ENCODE data around the gene SPEF1.
A peak's percentile ranks its signal among the peaks of the same experiment; 100 is the strongest.

SPEF1 gene

GRCh38 chr20:3755814-3756480 lies 25.3 kb downstream of the SPEF1 start:
- Histone ChIP-seq H3K9me3 (ENCODE audit: insufficient read depth, low read length) (no peaks in the 10 kb centered on the region), H3K36me3 (ENCODE audit: insufficient read depth, insufficient read length, low read length) (peaks cover 54% of the 10 kb centered on the region), H3K9ac (ENCODE audit: insufficient read length, low read depth) (no peak overlapping the region), H3K4me3 (ENCODE audit: insufficient read length, low read depth) (no peak overlapping the region), H3K27me3 (ENCODE audit: insufficient read depth, insufficient read length) (peaks cover 2% of the 10 kb centered on the region), H3K4me1 (ENCODE audit: insufficient read depth, insufficient read length) (peaks cover 18% of the 10 kb centered on the region)
- TF ChIP-seq ZNF274 (IDR thresholded peaks at IDR 0.05; ENCODE audit: low read depth, low read length) = no peak
- no peak for TF ChIP-seq SUZ12 (IDR thresholded peaks at IDR 0.05; ENCODE audit: extremely low read depth, insufficient read depth, insufficient read length)
- TF ChIP-seq YY1 (IDR thresholded peaks at IDR 0.05; ENCODE audit: insufficient read depth, insufficient read length) = no peak
- no peak for DNase-seq (ENCODE audit: low read depth, low spot score)

- Histone ChIP-seq H3K27me3 (ENCODE audit: insufficient read depth, insufficient read length) (peaks cover 7% of the 10 kb centered on the region), H3K36me3 (ENCODE audit: insufficient read depth, insufficient read length, low read length) (peaks cover 60% of the 10 kb centered on the region), H3K4me1 (ENCODE audit: insufficient read depth, insufficient read length) (peaks cover 15% of the 10 kb centered on the region), H3K9ac (ENCODE audit: insufficient read length, low read depth) (no peak overlapping the region), H3K4me3 (ENCODE audit: insufficient read length, low read depth) (no peak overlapping the region), H3K9me3 (ENCODE audit: insufficient read depth, low read length) (no peaks in the 10 kb centered on the region)
- TF ChIP-seq SUZ12 (IDR thresholded peaks at IDR 0.05; ENCODE audit: extremely low read depth, insufficient read depth, insufficient read length) (no peak), ZNF274 (IDR thresholded peaks at IDR 0.05; ENCODE audit: low read depth, low read length) (no peak), YY1 (IDR thresholded peaks at IDR 0.05; ENCODE audit: insufficient read depth, insufficient read length) (no peak)
- DNase-seq (ENCODE audit: low read depth, low spot score) = no peak
Measured at GRCh38 chr20:3755269-3755668, 26.0 kb downstream of the SPEF1 start.

GRCh38 chr20:3754276-3754630 lies 27.0 kb downstream of the SPEF1 start:
- H3K27me3 ChIP-seq (ENCODE audit: insufficient read depth, insufficient read length) = peaks cover 7% of the 10 kb centered on the region
- TF ChIP-seq ZNF274 (IDR thresholded peaks at IDR 0.05; ENCODE audit: low read depth, low read length) = no peak
- no peak for TF ChIP-seq SUZ12 (IDR thresholded peaks at IDR 0.05; ENCODE audit: extremely low read depth, insufficient read depth, insufficient read length)
- TF ChIP-seq YY1 (IDR thresholded peaks at IDR 0.05; ENCODE audit: insufficient read depth, insufficient read length) = no peak
- H3K36me3 ChIP-seq (ENCODE audit: insufficient read depth, insufficient read length, low read length) = peaks cover 56% of the 10 kb centered on the region
- no peak overlapping the region for H3K4me3 ChIP-seq (ENCODE audit: insufficient read length, low read depth)
- no peak overlapping the region for H3K9ac ChIP-seq (ENCODE audit: insufficient read length, low read depth)
- no peak for DNase-seq (ENCODE audit: low read depth, low spot score)
- H3K9me3 ChIP-seq (ENCODE audit: insufficient read depth, low read length) = no peaks in the 10 kb centered on the region
- peaks cover 6% of the 10 kb centered on the region for H3K4me1 ChIP-seq (ENCODE audit: insufficient read depth, insufficient read length)

- Histone ChIP-seq H3K9me3 (ENCODE audit: insufficient read depth, low read length) (no peaks in the 10 kb centered on the region), H3K27me3 (ENCODE audit: insufficient read depth, insufficient read length) (peaks cover 7% of the 10 kb centered on the region), H3K9ac (ENCODE audit: insufficient read length, low read depth) (no peak overlapping the region), H3K4me1 (ENCODE audit: insufficient read depth, insufficient read length) (peaks cover 4% of the 10 kb centered on the region), H3K4me3 (ENCODE audit: insufficient read length, low read depth) (no peak overlapping the region), H3K36me3 (ENCODE audit: insufficient read depth, insufficient read length, low read length) (peaks cover 53% of the 10 kb centered on the region)
- DNase-seq (ENCODE audit: low read depth, low spot score) = no peak
- no peak for TF ChIP-seq ZNF274 (IDR thresholded peaks at IDR 0.05; ENCODE audit: low read depth, low read length)
- TF ChIP-seq YY1 (IDR thresholded peaks at IDR 0.05; ENCODE audit: insufficient read depth, insufficient read length) = no peak
- TF ChIP-seq SUZ12 (IDR thresholded peaks at IDR 0.05; ENCODE audit: extremely low read depth, insufficient read depth, insufficient read length) = no peak
Measured at GRCh38 chr20:3753501-3754275, 27.6 kb downstream of the SPEF1 start.

GRCh38 chr20:3753098-3753497 lies 28.1 kb downstream of the SPEF1 start:
- Histone ChIP-seq H3K4me3 (ENCODE audit: insufficient read length, low read depth) (no peak overlapping the region), H3K27me3 (ENCODE audit: insufficient read depth, insufficient read length) (peaks cover 7% of the 10 kb centered on the region), H3K4me1 (ENCODE audit: insufficient read depth, insufficient read length) (peaks cover 4% of the 10 kb centered on the region), H3K9ac (ENCODE audit: insufficient read length, low read depth) (no peak overlapping the region), H3K9me3 (ENCODE audit: insufficient read depth, low read length) (no peaks in the 10 kb centered on the region), H3K36me3 (ENCODE audit: insufficient read depth, insufficient read length, low read length) (peaks cover 52% of the 10 kb centered on the region)
- TF ChIP-seq SUZ12 (IDR thresholded peaks at IDR 0.05; ENCODE audit: extremely low read depth, insufficient read depth, insufficient read length) = no peak
- TF ChIP-seq YY1 (IDR thresholded peaks at IDR 0.05; ENCODE audit: insufficient read depth, insufficient read length) = no peak
- no peak for TF ChIP-seq ZNF274 (IDR thresholded peaks at IDR 0.05; ENCODE audit: low read depth, low read length)
- DNase-seq (ENCODE audit: low read depth, low spot score) = peak; percentile 78

GRCh38 chr20:3752386-3752759 lies 28.9 kb downstream of the SPEF1 start:
- Histone ChIP-seq H3K9ac (ENCODE audit: insufficient read length, low read depth) (peak overlapping the region; percentile 4), H3K27me3 (ENCODE audit: insufficient read depth, insufficient read length) (peaks cover 7% of the 10 kb centered on the region), H3K4me1 (ENCODE audit: insufficient read depth, insufficient read length) (peaks cover 4% of the 10 kb centered on the region), H3K4me3 (ENCODE audit: insufficient read length, low read depth) (peak overlapping the region; percentile 12), H3K36me3 (ENCODE audit: insufficient read depth, insufficient read length, low read length) (peaks cover 51% of the 10 kb centered on the region), H3K9me3 (ENCODE audit: insufficient read depth, low read length) (no peaks in the 10 kb centered on the region)
- TF ChIP-seq ZNF274 (IDR thresholded peaks at IDR 0.05; ENCODE audit: low read depth, low read length) (no peak), YY1 (IDR thresholded peaks at IDR 0.05; ENCODE audit: insufficient read depth, insufficient read length) (no peak), SUZ12 (IDR thresholded peaks at IDR 0.05; ENCODE audit: extremely low read depth, insufficient read depth, insufficient read length) (no peak)
- no peak for DNase-seq (ENCODE audit: low read depth, low spot score)

GRCh38 chr20:3751675-3752385 lies 29.4 kb downstream of the SPEF1 start:
- H3K36me3 ChIP-seq (ENCODE audit: insufficient read depth, insufficient read length, low read length) = peaks cover 53% of the 10 kb centered on the region
- peaks cover 7% of the 10 kb centered on the region for H3K27me3 ChIP-seq (ENCODE audit: insufficient read depth, insufficient read length)
- peak overlapping the region; percentile 37 for H3K4me3 ChIP-seq (ENCODE audit: insufficient read length, low read depth)
- DNase-seq (ENCODE audit: low read depth, low spot score) = peak; percentile 40
- H3K4me1 ChIP-seq (ENCODE audit: insufficient read depth, insufficient read length) = peaks cover 4% of the 10 kb centered on the region
- peak overlapping the region; percentile 64 for H3K9ac ChIP-seq (ENCODE audit: insufficient read length, low read depth)
- no peaks in the 10 kb centered on the region for H3K9me3 ChIP-seq (ENCODE audit: insufficient read depth, low read length)
- TF ChIP-seq YY1 (IDR thresholded peaks at IDR 0.05; ENCODE audit: insufficient read depth, insufficient read length) = no peak
- no peak for TF ChIP-seq SUZ12 (IDR thresholded peaks at IDR 0.05; ENCODE audit: extremely low read depth, insufficient read depth, insufficient read length)
- TF ChIP-seq ZNF274 (IDR thresholded peaks at IDR 0.05; ENCODE audit: low read depth, low read length) = no peak

Data from NT2/D1 (cell line).